Rectal smooth muscle tissue (tissue), 1 donor: ENCODE results near the gene RGMA.
"Not testable (repeated sequence)": the region's sequence is repeated elsewhere in the genome, so short reads cannot be mapped to it uniquely, and the experiment has no call there.

Experiments
- H3K27ac ChIP-seq: one replicate; pipeline ENCODE4 v1.7.0; 2013; ENCODE audit warnings: low read depth, low read length, inconsistent platforms
- H3K27me3 ChIP-seq: one replicate; pipeline ENCODE4 v1.7.0; 2013; ENCODE audit warnings: low read length; ENCODE audit not compliant: control insufficient read depth, insufficient read depth
- H3K36me3 ChIP-seq: one replicate; pipeline ENCODE4 v1.7.0; 2013; ENCODE audit warnings: low read length; ENCODE audit not compliant: control insufficient read depth, insufficient read depth
- H3K4me1 ChIP-seq: one replicate; pipeline ENCODE4 v1.7.0; 2013; ENCODE audit warnings: low read length; ENCODE audit not compliant: control insufficient read depth, insufficient read depth
- H3K4me3 ChIP-seq: one replicate; pipeline ENCODE4 v1.7.0; 2013; ENCODE audit warnings: low read length
- H3K9ac ChIP-seq: one replicate; pipeline ENCODE4 v1.7.0; 2013; ENCODE audit warnings: low read length

RGMA gene

GRCh38 chr15:93031557-93032384 is 57.2 kb downstream of the RGMA start:
- H3K27me3 ChIP-seq, H3K9ac ChIP-seq, H3K36me3 ChIP-seq, H3K4me3 ChIP-seq, H3K27ac ChIP-seq: not testable (repeated sequence)
- peaks cover 45% of the 10 kb centered on the region for H3K4me1 ChIP-seq

GRCh38 chr15:93031103-93031464 is 57.9 kb downstream of the RGMA start:
- Histone ChIP-seq H3K27me3 (no peaks in the 10 kb centered on the region), H3K27ac (no peak overlapping the region), H3K36me3 (peaks cover 6% of the 10 kb centered on the region), H3K4me1 (peaks cover 48% of the 10 kb centered on the region), H3K9ac (no peak overlapping the region), H3K4me3 (no peak overlapping the region)

GRCh38 chr15:93030430-93031102 is 58.4 kb downstream of the RGMA start:
- Histone ChIP-seq H3K4me3 (no peak overlapping the region), H3K4me1 (peaks cover 48% of the 10 kb centered on the region), H3K9ac (no peak overlapping the region), H3K27me3 (no peaks in the 10 kb centered on the region), H3K27ac (peak overlapping the region; percentile 91), H3K36me3 (peaks cover 8% of the 10 kb centered on the region)

- no peak overlapping the region for H3K9ac ChIP-seq
- peak overlapping the region; percentile 91 for H3K27ac ChIP-seq
- H3K4me1 ChIP-seq = peaks cover 43% of the 10 kb centered on the region
- H3K4me3 ChIP-seq = no peak overlapping the region
- H3K27me3 ChIP-seq = no peaks in the 10 kb centered on the region
- H3K36me3 ChIP-seq = peaks cover 14% of the 10 kb centered on the region
These were observed 59.1 kb downstream of the RGMA start for GRCh38 chr15:93029836-93030429.

GRCh38 chr15:93029214-93029835 is 59.7 kb downstream of the RGMA start:
- H3K9ac ChIP-seq = no peak overlapping the region

GRCh38 chr15:93028632-93029213 is 60.3 kb downstream of the RGMA start:
- no peak overlapping the region for H3K9ac ChIP-seq
- no peak overlapping the region for H3K4me3 ChIP-seq
- H3K27ac ChIP-seq = peak overlapping the region; percentile 91
- peaks cover 40% of the 10 kb centered on the region for H3K4me1 ChIP-seq
- H3K36me3 ChIP-seq = peaks cover 21% of the 10 kb centered on the region
- no peaks in the 10 kb centered on the region for H3K27me3 ChIP-seq

More at GRCh38 chr15:93029214-93029835, 59.7 kb downstream of the RGMA start:
- Histone ChIP-seq H3K4me3 (no peak overlapping the region), H3K27me3 (no peaks in the 10 kb centered on the region), H3K36me3 (peaks cover 19% of the 10 kb centered on the region), H3K27ac (peak overlapping the region; percentile 91), H3K4me1 (peaks cover 40% of the 10 kb centered on the region)

- H3K9ac ChIP-seq = no peak overlapping the region
- H3K4me3 ChIP-seq = no peak overlapping the region
- H3K36me3 ChIP-seq = peaks cover 21% of the 10 kb centered on the region
- H3K27me3 ChIP-seq = no peaks in the 10 kb centered on the region
- peak overlapping the region; percentile 91 for H3K27ac ChIP-seq
- peaks cover 40% of the 10 kb centered on the region for H3K4me1 ChIP-seq
These were observed 60.8 kb downstream of the RGMA start for GRCh38 chr15:93028111-93028631.

GRCh38 chr15:93027413-93027812 is 61.6 kb downstream of the RGMA start:
- H3K4me3 ChIP-seq = no peak overlapping the region
- peaks cover 40% of the 10 kb centered on the region for H3K4me1 ChIP-seq
- no peak overlapping the region for H3K9ac ChIP-seq
- H3K27me3 ChIP-seq = no peaks in the 10 kb centered on the region
- H3K36me3 ChIP-seq = peaks cover 24% of the 10 kb centered on the region
- H3K27ac ChIP-seq = peak overlapping the region; percentile 91

GRCh38 chr15:93026380-93026817 is 62.6 kb downstream of the RGMA start:
- peaks cover 40% of the 10 kb centered on the region for H3K4me1 ChIP-seq
- H3K27ac ChIP-seq = peak overlapping the region; percentile 44

GRCh38 chr15:93025625-93025982 is 63.4 kb downstream of the RGMA start:
- Histone ChIP-seq H3K4me3 (no peak overlapping the region), H3K9ac (no peak overlapping the region), H3K36me3 (peaks cover 33% of the 10 kb centered on the region), H3K27me3 (no peaks in the 10 kb centered on the region), H3K27ac (no peak overlapping the region), H3K4me1 (peaks cover 37% of the 10 kb centered on the region)

More at GRCh38 chr15:93026380-93026817, 62.6 kb downstream of the RGMA start:
- no peak overlapping the region for H3K9ac ChIP-seq
- H3K4me3 ChIP-seq = no peak overlapping the region
- peaks cover 30% of the 10 kb centered on the region for H3K36me3 ChIP-seq
- H3K27me3 ChIP-seq = no peaks in the 10 kb centered on the region

- no peak overlapping the region for H3K9ac ChIP-seq
These were observed 64.0 kb downstream of the RGMA start for GRCh38 chr15:93024716-93025624.

More at GRCh38 chr15:93024716-93025624, 64.0 kb downstream of the RGMA start:
- Histone ChIP-seq H3K4me1 (peaks cover 33% of the 10 kb centered on the region), H3K4me3 (no peak overlapping the region), H3K36me3 (peaks cover 39% of the 10 kb centered on the region), H3K27ac (no peak overlapping the region), H3K27me3 (no peaks in the 10 kb centered on the region)
